HG02610 (cell line): Measurements from ENCODE around the gene SLC25A3.
"Not testable (repeated sequence)": the region's sequence is repeated elsewhere in the genome, so short reads cannot be mapped to it uniquely, and the experiment has no call there.

Experiments
- ATAC-seq: cut with Tn5 transposase; IDR thresholded peaks from one replicate; pipeline ENCODE4 v1.9.1; 2021; ENCODE audit warnings: mild to moderate bottlenecking, moderate library complexity; ENCODE audit not compliant: unreplicated experiment

The SLC25A3 gene

GRCh38 chr12:98594050-98594835, 757 bp downstream of the SLC25A3 start:
- ATAC-seq, result peak; percentile 0

- ATAC-seq, result no peak
These were observed 1.9 kb downstream of the SLC25A3 start for GRCh38 chr12:98595243-98595988.

- not testable (repeated sequence) for ATAC-seq
These were observed 3.8 kb downstream of the SLC25A3 start for GRCh38 chr12:98597313-98597712.

GRCh38 chr12:98601924-98602323, 8.4 kb downstream of the SLC25A3 start:
- ATAC-seq, result no peak

GRCh38 chr12:98606359-98606988, 13.0 kb downstream of the SLC25A3 start:
- no peak for ATAC-seq

GRCh38 chr12:98610596-98610995, 17.1 kb downstream of the SLC25A3 start:
- no peak for ATAC-seq

- peak; percentile 89 for ATAC-seq
These were observed 19.3 kb downstream of the SLC25A3 start for GRCh38 chr12:98612696-98613334.

- no peak for ATAC-seq
These were observed 25.5 kb downstream of the SLC25A3 start for GRCh38 chr12:98618952-98619351.

- ATAC-seq, result peak; percentile 82
These were observed 42.3 kb downstream of the SLC25A3 start for GRCh38 chr12:98635657-98636323.

- no peak for ATAC-seq
These were observed 43.6 kb downstream of the SLC25A3 start for GRCh38 chr12:98637068-98637467.

- no peak for ATAC-seq
These were observed 44.5 kb downstream of the SLC25A3 start for GRCh38 chr12:98638009-98638408.

- no peak for ATAC-seq
These were observed 46.0 kb downstream of the SLC25A3 start for GRCh38 chr12:98639491-98639890.

- not testable (repeated sequence) for ATAC-seq
These were observed 49.3 kb downstream of the SLC25A3 start for GRCh38 chr12:98642801-98643200.

GRCh38 chr12:98644433-98644711, 50.9 kb downstream of the SLC25A3 start:
- peak; percentile 19 for ATAC-seq

GRCh38 chr12:98644712-98645571, 51.5 kb downstream of the SLC25A3 start, which contains the start of the genes APAF1 and IKBIP:
Gene APAF1, plus strand, starts transcription at chr12:98645290. Its CDS starts 3,070 bp downstream, at chr12:98648360.
Gene IKBIP, minus strand, starts transcription at chr12:98644788. Its CDS starts 87 bp downstream, at chr12:98644701.
- ATAC-seq, result peak; percentile 88

GRCh38 chr12:98645572-98646067, 52.1 kb downstream of the SLC25A3 start:
- ATAC-seq, result peak; percentile 1

GRCh38 chr12:98646294-98647090, 53.0 kb downstream of the SLC25A3 start:
- ATAC-seq, result no peak

GRCh38 chr12:98651328-98651727, 57.8 kb downstream of the SLC25A3 start:
- no peak for ATAC-seq
